CD4-positive, alpha-beta memory T cell (primary cell): ENCODE results near the gene ATP2B2. TPM values are rescaled to one million over a fixed set of nuclear protein-coding genes. Genes with fewer than 3 reads are reported as not detected.
A peak's percentile ranks its signal among the peaks of the same experiment; 100 is the strongest.

Source experiments
- CTCF ChIA-PET: fragments of 350-600 bp; sonication (Branson Sonifier 250); formaldehyde crosslinking; loops from one replicate; lab custom pipeline; 2021; ENCODE audit warnings: inconsistent platforms; ENCODE audit not compliant: partially characterized antibody; lab: Charles Lee
- POLR2A ChIA-PET: fragments of 350-600 bp; sonication (Branson Sonifier 250); formaldehyde crosslinking; loops from one replicate; lab custom pipeline; 2021; ENCODE audit not compliant: partially characterized antibody; lab: Charles Lee
- DNase-seq, 5 donors: peaks; one replicate each; pipeline versions ENCODE4 v3.0.0 to v3.0.0-alpha.2; 2020 to 2022; ENCODE audit warnings: mixed read lengths in 1 of 5
- H3K27ac ChIP-seq: one replicate; pipeline ENCODE4 v1.7.0; 2013; ENCODE audit warnings: low read depth, low read length
- H3K27me3 ChIP-seq: 2 replicates; pipeline ENCODE4 v1.7.0; 2013; ENCODE audit warnings: mild to moderate bottlenecking, low read length, moderate library complexity; ENCODE audit not compliant: insufficient read depth
- H3K36me3 ChIP-seq: 2 replicates; pipeline ENCODE4 v1.7.0; 2013; ENCODE audit warnings: mild to moderate bottlenecking, low read length, moderate library complexity; ENCODE audit not compliant: insufficient read depth
- H3K4me1 ChIP-seq: 2 replicates; pipeline ENCODE4 v1.7.0; 2013; ENCODE audit warnings: mild to moderate bottlenecking, low read length, moderate library complexity; ENCODE audit not compliant: insufficient read depth
- H3K4me3 ChIP-seq, 2 donors: one replicate each; pipeline ENCODE4 v1.7.0; 2013; ENCODE audit warnings: low read length in 2 of 2, mild to moderate bottlenecking in 1 of 2
- H3K9me3 ChIP-seq, 2 donors: one replicate each; pipeline ENCODE4 v1.7.0; 2013; ENCODE audit warnings: low read length in 2 of 2, control low read depth in 1 of 2; ENCODE audit not compliant: control insufficient read depth in 1 of 2
- H3K27ac Mint-ChIP-seq, 7 donors: one replicate each; pipeline ENCODE4 v1.8.0; 2020 to 2021; ENCODE audit warnings: mixed read lengths in 7 of 7, mild to moderate bottlenecking in 6 of 7, inconsistent platforms in 3 of 7, moderate library complexity in 3 of 7
- H3K27me3 Mint-ChIP-seq, 2 donors: one replicate each; pipeline ENCODE4 v1.8.0; 2020 to 2021; ENCODE audit warnings: mixed read lengths in 2 of 2
- H3K36me3 Mint-ChIP-seq, 2 donors: one replicate each; pipeline ENCODE4 v1.8.0; 2020 to 2021; ENCODE audit warnings: mixed read lengths in 2 of 2, inconsistent platforms in 1 of 2, mild to moderate bottlenecking in 1 of 2
- H3K4me1 Mint-ChIP-seq, 4 donors: one replicate each; pipeline ENCODE4 v1.8.0; 2020 to 2021; ENCODE audit warnings: mixed read lengths in 4 of 4, mild to moderate bottlenecking in 1 of 4
- H3K4me3 Mint-ChIP-seq, 8 donors: one replicate each; pipeline ENCODE4 v1.8.0; 2020 to 2021; ENCODE audit warnings: mixed read lengths in 8 of 8, mild to moderate bottlenecking in 7 of 8, moderate library complexity in 6 of 8, inconsistent platforms in 3 of 8
- H3K9me3 Mint-ChIP-seq, 8 donors: one replicate each; pipeline ENCODE4 v1.8.0; 2020 to 2021; ENCODE audit warnings: mixed read lengths in 8 of 8, mild to moderate bottlenecking in 5 of 8, inconsistent platforms in 3 of 8, moderate library complexity in 1 of 8
- intact Hi-C: fragments of 100-400 bp; cut with micrococcal nuclease; formaldehyde crosslinking; loops from one replicate; pipeline ENCODE4 v1.15.1; 2023
- polyA plus RNA-seq, 2 donors: library from polyadenylated mRNA; unstranded; fragments of 300-500 nt; fragmentation: Illumina TruSeq; gene quantifications; one replicate each; pipeline ENCODE4 v1.2.3, GENCODE V29; 2021
- total RNA-seq, 2 experiments: library from RNA; stranded (reverse); gene quantifications; one replicate each; pipeline ENCODE4 v1.2.3, GENCODE V29; 2021

ATP2B2 gene
- total and polyA plus RNA-seq, 4 experiments from 2014 or later: not detected

DNA sequence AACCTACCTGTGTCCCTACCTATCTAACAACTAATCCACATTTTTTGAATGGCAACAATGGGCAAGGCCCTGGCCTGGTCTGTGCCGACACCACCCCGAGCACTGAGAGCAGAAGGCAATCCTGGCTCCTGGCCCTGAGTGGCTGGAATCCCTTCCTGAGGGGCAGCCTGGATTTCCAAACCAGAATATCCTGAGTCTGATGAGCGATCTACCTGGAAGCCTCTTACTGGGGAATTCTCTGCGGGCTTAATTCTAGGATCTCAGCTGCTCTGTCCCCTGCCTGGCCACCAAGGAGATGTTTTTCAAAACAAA lies 22.1 kb downstream of the ATP2B2 start:
- no peak overlapping the region for H3K27ac ChIP-seq
- H3K36me3 ChIP-seq: no peaks in the 10 kb centered on the region
- H3K4me1 Mint-ChIP-seq: no peaks in the 10 kb centered on the region
- CTCF ChIA-PET: no interaction called here
- H3K9me3 Mint-ChIP-seq: peaks cover 0 to 9% (median 3%) of the 10 kb centered on the region in 8 donors
- intact Hi-C loops: no loop called here
- peaks cover 0 to 5% of the 10 kb centered on the region in 2 donors for H3K36me3 Mint-ChIP-seq
- POLR2A ChIA-PET: no interaction called here
- peak overlapping the region in 1 of 7 donors; percentile 67 for H3K27ac Mint-ChIP-seq
- no peaks in the 10 kb centered on the region for H3K4me1 ChIP-seq
- no peaks in the 10 kb centered on the region for H3K27me3 ChIP-seq
- H3K9me3 ChIP-seq: no peaks in the 10 kb centered on the region
- H3K4me3 ChIP-seq: no peak overlapping the region
- no peak overlapping the region for H3K4me3 Mint-ChIP-seq
- no peak for DNase-seq
- H3K27me3 Mint-ChIP-seq: peaks cover 0 to 4% of the 10 kb centered on the region in 2 donors

DNA sequence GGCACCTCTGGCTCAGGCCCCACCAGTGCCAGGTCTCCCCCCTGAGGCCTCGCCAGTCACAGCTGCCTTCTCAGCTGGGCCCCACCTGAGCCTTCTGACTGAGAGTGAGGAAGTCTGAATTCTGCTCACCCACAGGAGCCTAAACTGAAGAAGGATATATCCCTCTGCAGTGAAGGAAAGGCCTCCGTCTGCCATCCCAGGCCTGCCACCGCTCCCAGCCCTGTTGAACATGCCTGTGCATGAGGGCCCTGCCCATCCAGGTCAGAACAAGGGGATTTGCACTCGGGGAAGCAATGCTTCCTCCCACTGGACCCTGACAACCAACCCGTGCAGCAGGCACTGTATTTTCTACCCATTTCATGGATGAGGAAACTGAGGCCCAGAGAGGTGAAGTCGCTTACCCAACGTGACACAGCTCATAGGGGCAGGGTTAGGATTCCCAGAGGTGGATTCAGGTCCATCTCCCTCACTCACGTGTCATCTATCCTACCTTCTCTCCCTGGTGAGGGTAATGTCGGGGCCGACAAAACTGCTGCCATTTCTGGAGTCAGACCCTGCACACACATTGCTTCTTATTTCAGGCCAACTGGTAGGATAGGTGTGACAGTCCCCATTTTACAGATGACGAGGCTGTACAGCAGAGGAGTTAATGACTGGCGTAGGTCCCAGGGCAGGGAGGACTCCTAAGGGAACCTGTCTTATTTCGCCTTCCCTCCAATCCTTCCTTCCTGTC lies 22.6 kb downstream of the ATP2B2 start:
- peaks cover 0 to 2% of the 10 kb centered on the region in 2 donors for H3K27me3 Mint-ChIP-seq
- no peak overlapping the region for H3K4me3 Mint-ChIP-seq
- Histone ChIP-seq H3K27ac (no peak overlapping the region), H3K4me1 (no peaks in the 10 kb centered on the region), H3K36me3 (no peaks in the 10 kb centered on the region), H3K27me3 (no peaks in the 10 kb centered on the region), H3K9me3 (no peaks in the 10 kb centered on the region), H3K4me3 (no peak overlapping the region)
- peaks cover 0 to 10% (median 4%) of the 10 kb centered on the region in 8 donors for H3K9me3 Mint-ChIP-seq
- CTCF ChIA-PET: no interaction called here
- POLR2A ChIA-PET: no interaction called here
- no peaks in the 10 kb centered on the region for H3K4me1 Mint-ChIP-seq
- H3K27ac Mint-ChIP-seq: peak overlapping the region in 1 of 7 donors; percentile 67
- no peak for DNase-seq
- intact Hi-C loops: no loop called here
- peaks cover 0 to 6% of the 10 kb centered on the region in 2 donors for H3K36me3 Mint-ChIP-seq

DNA sequence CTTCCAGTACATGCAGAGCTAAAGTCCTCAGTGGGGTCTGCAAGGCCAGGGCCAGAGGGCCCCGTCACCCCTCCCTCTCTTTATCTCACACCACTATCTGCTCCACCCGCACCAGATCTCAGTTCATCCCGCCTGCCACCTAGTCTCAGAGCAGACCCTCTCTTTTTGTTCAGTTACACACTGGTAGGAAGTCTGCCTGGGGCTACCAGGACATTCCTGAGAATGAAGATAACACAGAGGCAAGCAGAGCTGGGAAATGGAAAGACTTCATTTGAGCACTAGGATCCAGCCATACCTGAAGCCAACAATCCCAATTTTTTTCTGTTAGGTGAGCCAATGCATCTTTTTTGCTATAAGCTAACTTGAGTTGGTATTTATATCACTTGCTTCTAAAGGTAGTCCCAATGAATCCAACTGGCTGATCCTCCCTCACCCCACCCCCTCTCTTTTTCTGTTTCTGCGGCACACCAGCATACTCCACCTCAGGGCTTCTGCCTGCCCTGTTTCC lies 24.5 kb downstream of the ATP2B2 start:
- CTCF ChIA-PET: no interaction called here
- peaks cover 0 to 10% (median 4%) of the 10 kb centered on the region in 8 donors for H3K9me3 Mint-ChIP-seq
- H3K36me3 ChIP-seq: no peaks in the 10 kb centered on the region
- H3K9me3 ChIP-seq: no peaks in the 10 kb centered on the region
- peaks cover 0 to 2% of the 10 kb centered on the region in 2 donors for H3K27me3 Mint-ChIP-seq
- H3K4me3 Mint-ChIP-seq: no peak overlapping the region
- no peaks in the 10 kb centered on the region for H3K27me3 ChIP-seq
- H3K4me1 ChIP-seq: no peaks in the 10 kb centered on the region
- no peak overlapping the region for H3K4me3 ChIP-seq
- intact Hi-C loops: no loop called here
- POLR2A ChIA-PET: no interaction called here
- peaks cover 0 to 6% of the 10 kb centered on the region in 2 donors for H3K36me3 Mint-ChIP-seq
- H3K27ac Mint-ChIP-seq: no peak overlapping the region
- no peaks in the 10 kb centered on the region for H3K4me1 Mint-ChIP-seq
- DNase-seq: no peak
- H3K27ac ChIP-seq: no peak overlapping the region

GRCh38 chr3:10479311-10479710 lies 26.1 kb downstream of the ATP2B2 start:
- Mint-ChIP-seq H3K4me3 (no peak overlapping the region), H3K27me3 (peaks cover 0 to 2% of the 10 kb centered on the region in 2 donors), H3K36me3 (peaks cover 0 to 6% of the 10 kb centered on the region in 2 donors), H3K9me3 (peaks cover 0 to 10% (median 4%) of the 10 kb centered on the region in 8 donors), H3K4me1 (no peaks in the 10 kb centered on the region), H3K27ac (no peak overlapping the region)
- H3K4me3 ChIP-seq: no peak overlapping the region
- DNase-seq: no peak
- intact Hi-C loops: no loop called here
- H3K4me1 ChIP-seq: no peaks in the 10 kb centered on the region
- no peak overlapping the region for H3K27ac ChIP-seq
- ChIA-PET CTCF (no interaction called here), POLR2A (no interaction called here)
- no peaks in the 10 kb centered on the region for H3K9me3 ChIP-seq
- H3K27me3 ChIP-seq: no peaks in the 10 kb centered on the region
- H3K36me3 ChIP-seq: no peaks in the 10 kb centered on the region

DNA sequence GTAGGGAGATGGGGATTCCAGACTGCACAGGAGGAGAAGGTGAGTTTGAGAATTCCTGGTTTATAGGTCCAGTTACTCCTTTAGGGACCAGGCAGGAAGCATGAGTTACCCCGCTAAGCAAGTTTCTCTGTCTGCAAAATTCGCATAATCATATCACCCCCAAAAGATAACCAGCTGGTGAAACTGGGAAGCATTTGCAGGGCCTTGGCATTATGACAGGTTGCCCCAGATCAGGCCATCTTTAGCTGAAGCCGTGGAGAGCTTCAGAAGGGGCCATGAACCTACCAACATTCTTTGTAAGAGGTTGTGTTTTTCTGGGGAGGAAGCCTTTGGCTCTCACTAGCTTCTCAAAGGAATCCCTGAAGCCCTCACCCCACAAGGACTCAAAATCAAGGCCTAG lies 29.4 kb downstream of the ATP2B2 start:
- intact Hi-C loops: no loop called here
- H3K9me3 ChIP-seq: no peaks in the 10 kb centered on the region
- H3K4me1 ChIP-seq: no peaks in the 10 kb centered on the region
- H3K9me3 Mint-ChIP-seq: peaks cover 0 to 10% (median 4%) of the 10 kb centered on the region in 8 donors
- no peaks in the 10 kb centered on the region for H3K36me3 ChIP-seq
- H3K27ac ChIP-seq: no peak overlapping the region
- peaks cover 0 to 5% (median under 1%) of the 10 kb centered on the region in 4 donors for H3K4me1 Mint-ChIP-seq
- ChIA-PET CTCF (no interaction called here), POLR2A (no interaction called here)
- H3K4me3 Mint-ChIP-seq: no peak overlapping the region
- H3K27me3 ChIP-seq: no peaks in the 10 kb centered on the region
- H3K27ac Mint-ChIP-seq: no peak overlapping the region
- peaks cover 4 to 6% of the 10 kb centered on the region in 2 donors for H3K27me3 Mint-ChIP-seq
- H3K4me3 ChIP-seq: no peak overlapping the region
- H3K36me3 Mint-ChIP-seq: peaks cover 0 to 6% of the 10 kb centered on the region in 2 donors
- no peak for DNase-seq

GRCh38 chr3:10474847-10475246 lies 30.5 kb downstream of the ATP2B2 start:
- no peak overlapping the region for H3K4me3 ChIP-seq
- Mint-ChIP-seq H3K4me3 (no peak overlapping the region), H3K36me3 (peaks cover 0 to 6% of the 10 kb centered on the region in 2 donors), H3K27ac (no peak overlapping the region), H3K27me3 (peaks cover 6 to 10% of the 10 kb centered on the region in 2 donors), H3K4me1 (peaks cover 0 to 5% (median under 1%) of the 10 kb centered on the region in 4 donors), H3K9me3 (peaks cover 0 to 10% (median 4%) of the 10 kb centered on the region in 8 donors)
- intact Hi-C loops: no loop called here
- H3K9me3 ChIP-seq: no peaks in the 10 kb centered on the region
- H3K27ac ChIP-seq: no peak overlapping the region
- DNase-seq: no peak
- POLR2A ChIA-PET: no interaction called here
- CTCF ChIA-PET: no interaction called here
- H3K4me1 ChIP-seq: no peaks in the 10 kb centered on the region
- no peaks in the 10 kb centered on the region for H3K36me3 ChIP-seq
- H3K27me3 ChIP-seq: no peaks in the 10 kb centered on the region

GRCh38 chr3:10474275-10474646 lies 31.1 kb downstream of the ATP2B2 start:
- peaks cover 0 to 9% (median 4%) of the 10 kb centered on the region in 8 donors for H3K9me3 Mint-ChIP-seq
- Histone ChIP-seq H3K4me3 (no peak overlapping the region), H3K4me1 (no peaks in the 10 kb centered on the region), H3K27ac (no peak overlapping the region), H3K36me3 (no peaks in the 10 kb centered on the region), H3K9me3 (no peaks in the 10 kb centered on the region), H3K27me3 (no peaks in the 10 kb centered on the region)
- DNase-seq: no peak
- CTCF ChIA-PET: no interaction called here
- no peak overlapping the region for H3K4me3 Mint-ChIP-seq
- H3K27ac Mint-ChIP-seq: no peak overlapping the region
- peaks cover 0 to 5% (median under 1%) of the 10 kb centered on the region in 4 donors for H3K4me1 Mint-ChIP-seq
- intact Hi-C loops: no loop called here
- H3K27me3 Mint-ChIP-seq: peaks cover 7 to 15% of the 10 kb centered on the region in 2 donors
- H3K36me3 Mint-ChIP-seq: peaks cover 0 to 6% of the 10 kb centered on the region in 2 donors
- POLR2A ChIA-PET: no interaction called here
